PFSK-1 (cell line): Measurements from ENCODE around the gene EHD1.

ENCODE experiments used
- FOXP2 ChIP-seq: optimal IDR thresholded peaks from 2 replicates; pipeline ENCODE3; 2011; ENCODE audit warnings: borderline replicate concordance, control low read depth, inconsistent platforms; ENCODE audit not compliant: insufficient read depth; ENCODE audit errors: extremely low read length, extremely low read depth
- POLR2AphosphoS5 ChIP-seq: IDR thresholded peaks from 2 replicates; pipeline ENCODE4 v1.6.1; 2012; ENCODE audit warnings: low read depth, mild to moderate bottlenecking, control low read depth, low read length, moderate library complexity
- REST ChIP-seq, 2 experiments: IDR thresholded peaks; 2 replicates each; pipeline versions ENCODE4 v1.6.1 to v1.8.0; 2011 to 2012; ENCODE audit warnings: low read depth in 2 of 2, low read length in 2 of 2, control low read depth in 1 of 2, inconsistent platforms in 1 of 2, mild to moderate bottlenecking in 1 of 2, moderate library complexity in 1 of 2; ENCODE audit not compliant: insufficient read depth in 1 of 2
- SIN3A ChIP-seq: IDR thresholded peaks from 2 replicates; pipeline ENCODE4 v1.6.1; 2012; ENCODE audit warnings: mild to moderate bottlenecking, low read length, moderate library complexity, borderline replicate concordance; ENCODE audit not compliant: insufficient read depth
- TAF1 ChIP-seq: IDR thresholded peaks from 2 replicates; pipeline ENCODE4 v1.6.1; 2012; ENCODE audit warnings: low read length, control low read depth, borderline replicate concordance; ENCODE audit not compliant: insufficient read depth

EHD1 gene

GRCh38 chr11:64918017-64918416, 39.6 kb upstream of the EHD1 start:
- TF ChIP-seq FOXP2 (no peak), REST (IDR thresholded peaks at IDR 0.05; ENCODE audit: insufficient read depth in 1 of 2, low read depth in 2 of 2, low read length in 2 of 2) (peak in 1 of 2 experiments; percentile 70; a peak in 1 of 4 replicates)

GRCh38 chr11:64917663-64917995, 39.2 kb upstream of the EHD1 start:
- TF ChIP-seq TAF1 (peak; percentile 4; the same call in 1 of the 2 replicates), SIN3A (no peak), REST (IDR thresholded peaks at IDR 0.05; ENCODE audit: insufficient read depth in 1 of 2, low read depth in 2 of 2, low read length in 2 of 2) (no peak)

GRCh38 chr11:64916775-64917662, 38.6 kb upstream of the EHD1 start, which contains the start of gene ATG2A:
Gene ATG2A (minus strand): TSS chr11:64917209. CDS start chr11:64917135, 74 bp downstream.
- peak; percentile 64; the same call in 1 of the 2 replicates for TF ChIP-seq SIN3A
- no peak for TF ChIP-seq REST (IDR thresholded peaks at IDR 0.05; ENCODE audit: insufficient read depth in 1 of 2, low read depth in 2 of 2, low read length in 2 of 2)
- peak; percentile 78; the same call in 1 of the 2 replicates for TF ChIP-seq POLR2AphosphoS5
- TF ChIP-seq FOXP2 = peak; percentile 67
- peak; percentile 82 for TF ChIP-seq TAF1

- TF ChIP-seq REST (IDR thresholded peaks at IDR 0.05; ENCODE audit: insufficient read depth in 1 of 2, low read depth in 2 of 2, low read length in 2 of 2) (no peak), POLR2AphosphoS5 (no peak), TAF1 (no peak), SIN3A (peak; percentile 96; the same call in 1 of the 2 replicates), FOXP2 (peak; percentile 100)
These were observed 37.8 kb upstream of the EHD1 start for GRCh38 chr11:64916040-64916774.
